Superior temporal gyrus (tissue), 1 donor: ENCODE results near the gene DCST1.

Experiments used
- DNase-seq: peaks from one replicate; pipeline ENCODE4 v3.0.0-alpha.2; 2016; ENCODE audit errors: extremely low spot score

Gene DCST1

GRCh38 chr1:155001675-155002463 lies 31.8 kb upstream of the DCST1 start:
- peak; percentile 97 for DNase-seq

- peak; percentile 43 for DNase-seq
Observed at GRCh38 chr1:155002464-155003226, 31.0 kb upstream of the DCST1 start, which contains the start of gene ZBTB7B. Gene ZBTB7B (plus strand): TSS chr1:155002802. CDS start chr1:155014661, 11,859 bp downstream.

GRCh38 chr1:155003227-155003765 lies 30.3 kb upstream of the DCST1 start:
- peak; percentile 38 for DNase-seq

- DNase-seq, result peak; percentile 50
Observed at GRCh38 chr1:155003766-155004351, 29.8 kb upstream of the DCST1 start.

GRCh38 chr1:155004352-155005075 lies 29.1 kb upstream of the DCST1 start:
- peak; percentile 69 for DNase-seq

- DNase-seq, result peak; percentile 42
Observed at GRCh38 chr1:155005076-155006011, 28.3 kb upstream of the DCST1 start.

GRCh38 chr1:155006601-155007101 lies 27.0 kb upstream of the DCST1 start:
- peak; percentile 76 for DNase-seq

DNA sequence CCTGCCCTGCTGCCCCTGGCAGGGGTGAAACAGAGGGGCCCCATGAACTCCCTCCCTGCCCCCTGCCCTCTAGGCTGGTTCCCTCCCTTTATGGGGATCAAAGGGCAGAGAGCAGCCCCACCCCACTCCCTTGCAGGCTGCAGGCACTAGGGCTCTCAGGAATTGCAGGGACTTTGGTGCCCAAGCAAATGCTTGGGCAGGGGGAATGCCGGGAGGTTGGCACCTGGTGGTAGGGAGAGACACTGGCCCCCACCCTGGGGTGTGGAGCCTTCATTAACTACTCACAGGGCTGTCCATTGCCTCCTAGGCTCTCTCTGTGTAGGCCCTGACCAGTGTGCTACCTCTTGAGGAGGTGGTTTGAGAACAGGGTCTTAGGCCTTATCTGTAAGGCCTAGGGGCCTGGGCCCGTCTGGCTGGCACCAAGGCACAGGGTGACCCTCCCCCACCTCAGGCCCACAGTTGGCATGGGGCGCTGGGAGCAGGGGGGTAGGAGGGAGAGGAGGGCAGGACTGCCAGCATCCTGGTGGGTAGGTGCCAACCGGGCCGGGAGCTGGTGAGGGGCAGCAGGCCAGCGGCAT lies 26.3 kb upstream of the DCST1 start:
- no peak for DNase-seq

- no peak for DNase-seq
Observed at GRCh38 chr1:155008015-155008941, 25.3 kb upstream of the DCST1 start.

DNA sequence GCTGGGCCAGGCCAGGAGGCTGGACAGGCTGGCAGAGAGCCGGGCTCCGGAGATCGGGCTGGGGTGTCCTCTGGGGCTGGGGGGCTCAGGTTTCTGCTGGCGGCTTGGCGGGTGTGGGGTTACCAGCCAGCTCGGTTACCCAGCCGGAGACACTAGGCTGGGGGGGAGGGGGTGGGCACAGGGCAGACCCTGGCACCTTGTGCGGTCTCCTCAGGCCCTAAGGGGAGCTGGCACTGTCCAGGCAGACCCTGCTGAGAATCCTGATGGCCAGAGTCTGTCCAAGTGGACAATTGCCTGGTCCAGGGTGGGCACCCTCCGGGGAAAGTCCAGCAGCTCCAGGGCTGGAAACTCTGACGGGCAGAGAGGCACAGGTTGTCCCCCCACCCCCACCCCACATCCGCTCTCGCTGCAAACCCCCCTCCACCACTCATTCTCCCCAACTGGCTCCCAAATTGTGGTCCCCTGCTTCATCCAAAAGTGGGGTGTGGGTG lies 24.4 kb upstream of the DCST1 start:
- no peak for DNase-seq

DNA sequence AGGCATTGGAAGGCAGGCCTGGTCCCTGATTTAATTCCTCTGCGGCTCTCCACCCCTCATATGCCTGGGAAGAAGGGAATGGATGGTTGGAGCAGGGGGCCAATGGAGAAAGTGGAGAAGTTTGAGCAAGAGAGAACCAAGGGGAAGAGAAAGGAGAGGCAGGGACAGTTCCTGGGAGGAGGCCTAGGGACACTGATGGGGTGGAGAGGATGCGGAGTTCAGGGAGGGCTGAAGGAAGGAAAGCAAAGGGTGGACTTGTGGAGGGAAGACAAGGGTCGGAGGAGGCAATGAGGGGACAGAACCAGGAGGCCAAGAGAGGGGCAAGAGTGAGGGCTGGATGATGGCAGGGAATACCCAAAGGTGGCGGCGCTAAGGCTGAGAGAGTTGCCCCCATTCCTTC lies 23.9 kb upstream of the DCST1 start:
- no peak for DNase-seq

- no peak for DNase-seq
Observed at GRCh38 chr1:155010211-155010918, 23.3 kb upstream of the DCST1 start.

DNA sequence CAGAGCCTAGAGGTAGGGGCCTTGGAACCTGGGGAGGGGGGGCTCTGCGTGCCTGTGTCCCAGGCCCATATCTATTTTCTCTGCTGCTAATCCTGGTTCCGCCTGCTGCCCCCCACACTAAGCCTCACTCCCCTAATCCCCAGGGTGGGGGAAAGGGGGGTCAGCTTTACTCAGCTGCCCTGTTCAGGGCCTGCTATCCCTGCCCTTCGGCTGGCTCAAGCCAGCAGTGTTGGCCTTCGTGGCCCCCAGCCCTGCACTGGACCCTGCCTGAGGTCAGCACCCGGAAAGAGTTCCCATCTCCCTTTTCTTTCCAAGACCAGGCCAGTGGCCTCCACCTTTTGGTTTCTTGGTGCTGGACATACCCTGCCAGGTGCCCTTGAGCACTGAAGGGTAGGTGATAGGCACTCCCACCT lies 22.6 kb upstream of the DCST1 start:
- no peak for DNase-seq

DNA sequence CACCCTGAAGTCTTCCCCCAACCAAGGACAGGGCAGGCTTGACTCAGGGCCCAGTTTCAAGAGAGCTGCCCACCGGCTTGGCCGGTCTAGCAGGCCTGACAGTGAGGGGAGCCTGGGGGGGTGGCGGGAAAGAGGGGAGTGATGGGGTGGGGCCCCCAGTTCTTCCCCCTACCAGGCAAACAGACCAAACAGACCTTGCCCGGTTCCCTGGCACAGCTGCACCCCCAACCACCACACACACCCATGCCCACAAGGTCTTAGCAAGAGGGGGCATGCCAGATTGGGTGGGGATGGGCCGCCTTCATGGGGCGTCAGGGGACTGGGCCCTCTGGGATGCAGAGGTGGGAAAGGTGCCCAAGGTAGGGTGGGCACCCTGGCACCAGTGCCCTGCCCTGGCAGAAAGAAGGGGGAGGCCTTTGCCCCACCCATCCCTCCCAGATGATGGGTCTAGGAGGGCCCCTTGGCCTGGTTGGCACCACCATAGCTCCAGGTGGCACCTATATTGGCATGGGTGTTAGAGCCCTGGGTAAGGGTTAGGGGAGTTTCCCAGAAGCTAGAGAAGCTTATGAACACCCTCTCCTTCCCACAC lies 22.1 kb upstream of the DCST1 start:
- DNase-seq, result no peak

GRCh38 chr1:155012026-155012546 lies 21.5 kb upstream of the DCST1 start:
- peak; percentile 80 for DNase-seq

DNA sequence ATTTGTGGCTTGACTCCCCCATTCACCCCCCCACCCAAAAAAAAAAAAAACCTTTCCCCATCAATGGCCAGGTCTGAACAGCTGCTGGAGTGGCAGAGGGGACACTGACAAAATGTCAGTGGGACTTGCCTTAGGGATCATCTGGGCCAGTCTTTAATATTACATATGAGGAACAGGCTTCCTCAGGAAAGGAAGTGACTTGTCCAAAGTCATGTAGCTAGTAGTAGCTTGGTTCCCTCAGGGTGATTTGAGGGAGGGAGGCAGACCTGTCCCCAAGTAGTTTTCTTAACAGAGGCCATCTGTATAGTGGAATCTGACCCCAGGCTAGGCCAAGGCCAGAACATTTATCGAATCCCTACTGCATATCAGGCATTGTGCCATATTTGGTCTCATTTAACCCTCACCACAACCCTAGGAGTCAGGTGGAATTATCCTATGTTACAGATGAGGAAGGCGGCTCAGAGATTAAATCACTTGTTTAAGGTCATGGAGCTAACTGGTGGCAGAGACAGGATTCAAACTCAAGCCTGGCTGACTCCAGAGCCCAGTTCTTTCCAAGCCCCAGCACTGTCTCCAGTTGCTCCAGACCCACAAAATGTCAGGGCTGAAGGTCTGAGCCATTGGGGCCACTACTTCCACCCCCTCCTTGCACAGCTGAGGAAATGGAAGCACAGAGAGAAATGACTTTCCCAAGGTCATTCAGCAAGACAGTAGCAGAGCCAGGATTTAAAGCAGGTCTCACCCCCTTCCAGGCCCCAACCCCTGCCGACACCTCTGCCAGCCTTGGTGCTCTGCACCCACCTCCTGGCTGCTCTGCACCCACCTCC lies 20.6 kb upstream of the DCST1 start:
- DNase-seq, result no peak
